Nephron progenitor cell (in vitro differentiated cells): Measurements from ENCODE around the gene SMURF2.
A peak's percentile ranks its signal among the peaks of the same experiment; 100 is the strongest.
"Not testable (repeated sequence)": the region's sequence is repeated elsewhere in the genome, so short reads cannot be mapped to it uniquely, and the experiment has no call there.

Source experiments
- DNase-seq: peaks from one replicate; pipeline ENCODE4 v3.0.0; 2021
- H3K27ac Mint-ChIP-seq: 2 replicates; pipeline ENCODE4 v1.8.0; 2021; ENCODE audit warnings: mild to moderate bottlenecking, moderate library complexity, mixed read lengths
- H3K27me3 Mint-ChIP-seq: 2 replicates; pipeline ENCODE4 v1.8.0; 2021; ENCODE audit warnings: mild to moderate bottlenecking, low read depth, mixed read lengths; ENCODE audit not compliant: poor library complexity
- H3K36me3 Mint-ChIP-seq: 2 replicates; pipeline ENCODE4 v1.8.0; 2021; ENCODE audit warnings: low read depth, mixed read lengths
- H3K4me1 Mint-ChIP-seq: 2 replicates; pipeline ENCODE4 v1.8.0; 2021; ENCODE audit warnings: mixed read lengths
- H3K4me3 Mint-ChIP-seq: 2 replicates; pipeline ENCODE4 v1.8.0; 2021; ENCODE audit warnings: mild to moderate bottlenecking, moderate library complexity, mixed read lengths
- H3K9me3 Mint-ChIP-seq: 2 replicates; pipeline ENCODE4 v1.8.0; 2021; ENCODE audit warnings: mild to moderate bottlenecking, moderate library complexity, mixed read lengths
- CTCF ChIP-seq: fragments of 200-600 bp; sonication (generic); IDR thresholded peaks from 2 replicates; pipeline ENCODE4 v1.5.0; 2021; ENCODE audit warnings: antibody characterized with exemption

Gene SMURF2

GRCh38 chr17:64661726-64661975, 456 bp downstream of the SMURF2 start:
- Mint-ChIP-seq H3K4me1 (peaks cover 46% of the 10 kb centered on the region), H3K27me3 (peaks cover 10% of the 10 kb centered on the region), H3K27ac (peak overlapping the region; percentile 92), H3K36me3 (peaks cover 11% of the 10 kb centered on the region), H3K4me3 (peak overlapping the region; percentile 100), H3K9me3 (peaks cover 5% of the 10 kb centered on the region)
- no peak for TF ChIP-seq CTCF
- DNase-seq: no peak

- Mint-ChIP-seq H3K4me3 (peak overlapping the region; percentile 100), H3K27ac (peak overlapping the region; percentile 92), H3K4me1 (peaks cover 46% of the 10 kb centered on the region), H3K36me3 (peaks cover 16% of the 10 kb centered on the region)
- H3K9me3 Mint-ChIP-seq, DNase-seq, H3K27me3 Mint-ChIP-seq: not testable (repeated sequence)
Observed at GRCh38 chr17:64660978-64661725, 955 bp downstream of the SMURF2 start.

DNA sequence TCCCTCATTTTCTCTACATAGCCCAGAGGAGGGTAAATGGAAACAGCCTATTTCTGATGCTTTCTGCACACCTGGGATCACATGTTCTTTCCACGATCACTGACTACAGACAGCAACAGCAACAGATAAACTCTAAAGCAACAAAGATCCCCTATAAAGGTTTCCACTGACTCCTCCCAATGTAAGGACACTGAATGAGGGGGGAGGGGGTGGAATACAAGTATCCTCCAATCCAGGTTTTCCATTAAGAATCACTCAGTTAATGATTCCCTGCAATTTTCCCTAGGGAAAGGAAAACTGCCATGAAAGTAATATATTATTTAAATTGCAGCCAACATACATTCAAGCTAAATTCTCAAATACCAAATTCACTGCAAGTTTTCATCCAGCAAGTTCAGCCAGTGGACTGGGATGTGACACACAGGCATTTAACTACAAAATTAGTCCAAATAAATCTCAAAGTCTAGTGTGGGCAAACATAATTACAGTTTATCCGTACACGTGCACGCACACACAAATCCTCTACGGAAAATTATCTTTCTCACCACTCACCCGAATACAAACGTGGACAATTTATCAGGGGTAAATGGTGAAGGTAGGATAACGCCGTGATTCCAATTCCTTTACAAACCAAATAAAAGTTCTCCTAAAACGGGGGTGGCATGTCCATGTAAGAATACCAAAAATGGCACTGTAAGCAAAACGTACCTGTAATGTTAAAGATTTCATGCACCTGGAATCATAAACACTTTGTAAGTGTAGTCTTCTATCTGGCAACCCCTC, 1.7 kb downstream of the SMURF2 start:
- H3K27ac Mint-ChIP-seq, H3K27me3 Mint-ChIP-seq, DNase-seq: not testable (repeated sequence)
- Mint-ChIP-seq H3K4me3 (peak overlapping the region; percentile 100), H3K36me3 (peaks cover 24% of the 10 kb centered on the region), H3K4me1 (peaks cover 46% of the 10 kb centered on the region), H3K9me3 (peaks cover 17% of the 10 kb centered on the region)

GRCh38 chr17:64658931-64659330, 3.2 kb downstream of the SMURF2 start:
- H3K27ac Mint-ChIP-seq: no peak overlapping the region
- H3K36me3 Mint-ChIP-seq: peaks cover 30% of the 10 kb centered on the region
- peaks cover 10% of the 10 kb centered on the region for H3K27me3 Mint-ChIP-seq
- peaks cover 22% of the 10 kb centered on the region for H3K9me3 Mint-ChIP-seq
- peaks cover 37% of the 10 kb centered on the region for H3K4me1 Mint-ChIP-seq
- TF ChIP-seq CTCF: no peak
- H3K4me3 Mint-ChIP-seq: peak overlapping the region; percentile 24
- DNase-seq: no peak

- no peak for TF ChIP-seq CTCF
- H3K4me3 Mint-ChIP-seq: no peak overlapping the region
- H3K36me3 Mint-ChIP-seq: peaks cover 36% of the 10 kb centered on the region
- H3K9me3 Mint-ChIP-seq: peaks cover 22% of the 10 kb centered on the region
- no peak for DNase-seq
- peaks cover 30% of the 10 kb centered on the region for H3K4me1 Mint-ChIP-seq
- peaks cover 4% of the 10 kb centered on the region for H3K27me3 Mint-ChIP-seq
- H3K27ac Mint-ChIP-seq: no peak overlapping the region
Observed at GRCh38 chr17:64657610-64658125, 4.4 kb downstream of the SMURF2 start.

DNA sequence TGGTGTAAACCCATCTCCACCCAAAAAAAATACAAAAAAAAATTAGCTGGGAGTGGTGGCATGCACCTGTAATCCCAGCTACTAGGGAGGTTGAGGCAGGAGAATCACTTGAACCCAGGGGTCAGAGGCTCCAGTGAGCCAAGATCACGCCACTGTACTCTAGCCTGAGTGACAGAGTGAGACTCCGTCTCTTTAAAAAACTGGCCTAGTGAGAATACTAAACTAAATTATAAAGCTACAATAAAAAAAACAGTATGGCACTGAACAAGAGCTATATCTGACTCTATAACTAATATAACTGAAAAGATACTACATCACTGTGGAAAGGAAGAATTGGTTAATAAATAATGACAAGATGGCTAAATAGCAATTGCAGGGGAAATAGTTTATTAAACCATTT, 6.4 kb downstream of the SMURF2 start:
- Mint-ChIP-seq H3K4me3 (no peak overlapping the region), H3K9me3 (peaks cover 22% of the 10 kb centered on the region), H3K36me3 (peaks cover 36% of the 10 kb centered on the region), H3K4me1 (peaks cover 20% of the 10 kb centered on the region), H3K27me3 (no peaks in the 10 kb centered on the region), H3K27ac (no peak overlapping the region)
- DNase-seq: no peak
- no peak for TF ChIP-seq CTCF
